Measurements from ENCODE around the gene FOXP2. TPM values are rescaled to one million over a fixed set of nuclear protein-coding genes. Genes with fewer than 3 reads are reported as not detected.
"Not testable (repeated sequence)": the region's sequence is repeated elsewhere in the genome, so short reads cannot be mapped to it uniquely, and the experiment has no call there.

The FOXP2 gene
- total RNA-seq, 1 experiment from 2014 or later: 2.4 TPM

DNA sequence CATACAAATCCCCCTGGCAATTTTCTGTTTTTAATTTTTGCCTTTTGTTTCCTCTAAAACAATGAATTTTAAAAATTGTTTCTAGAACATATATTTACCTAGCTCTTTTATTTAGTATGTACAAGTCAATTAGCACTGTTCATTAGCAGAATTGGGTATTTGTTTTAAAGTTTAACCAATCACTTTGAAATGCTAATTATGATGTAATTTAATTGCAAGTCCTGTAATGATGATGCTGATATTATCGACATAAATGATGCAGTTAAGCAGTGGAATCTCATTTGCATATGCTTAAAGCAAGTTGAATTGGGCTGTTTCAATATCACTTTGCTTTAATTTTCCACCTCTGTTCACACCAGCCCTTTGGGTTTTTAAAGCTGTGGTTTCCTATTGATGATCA lies 2.7 kb downstream of the FOXP2 start:
- DNase-seq (ENCODE audit: low read depth): no peak
- in situ Hi-C loops (cut with HindIII; ENCODE audit: low pct_unique_long_range_greater_than_20kb, low sequenced_read_pairs): no loop called here

DNA sequence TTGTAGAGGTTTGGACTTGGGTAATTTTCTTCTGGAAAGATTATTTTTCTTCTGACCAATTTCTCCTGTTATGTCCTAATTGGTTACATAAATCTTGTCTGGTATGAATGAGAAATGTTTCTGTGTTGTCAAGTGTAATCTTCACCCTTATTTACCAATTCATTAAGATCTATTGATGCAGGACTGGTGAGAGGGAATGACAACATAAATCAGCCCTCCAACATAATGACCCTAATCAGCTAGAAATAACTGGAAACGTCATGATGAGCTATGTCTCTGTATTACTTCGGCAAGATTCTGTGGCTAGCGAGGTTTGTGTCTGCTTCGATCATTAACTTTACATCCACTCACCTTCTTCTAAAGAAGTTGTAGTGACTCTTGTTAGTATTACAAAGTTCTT lies 3.5 kb downstream of the FOXP2 start:
- in situ Hi-C loops (cut with HindIII; ENCODE audit: low pct_unique_long_range_greater_than_20kb, low sequenced_read_pairs): no loop called here
- DNase-seq (ENCODE audit: low read depth): peak; percentile 62

DNA sequence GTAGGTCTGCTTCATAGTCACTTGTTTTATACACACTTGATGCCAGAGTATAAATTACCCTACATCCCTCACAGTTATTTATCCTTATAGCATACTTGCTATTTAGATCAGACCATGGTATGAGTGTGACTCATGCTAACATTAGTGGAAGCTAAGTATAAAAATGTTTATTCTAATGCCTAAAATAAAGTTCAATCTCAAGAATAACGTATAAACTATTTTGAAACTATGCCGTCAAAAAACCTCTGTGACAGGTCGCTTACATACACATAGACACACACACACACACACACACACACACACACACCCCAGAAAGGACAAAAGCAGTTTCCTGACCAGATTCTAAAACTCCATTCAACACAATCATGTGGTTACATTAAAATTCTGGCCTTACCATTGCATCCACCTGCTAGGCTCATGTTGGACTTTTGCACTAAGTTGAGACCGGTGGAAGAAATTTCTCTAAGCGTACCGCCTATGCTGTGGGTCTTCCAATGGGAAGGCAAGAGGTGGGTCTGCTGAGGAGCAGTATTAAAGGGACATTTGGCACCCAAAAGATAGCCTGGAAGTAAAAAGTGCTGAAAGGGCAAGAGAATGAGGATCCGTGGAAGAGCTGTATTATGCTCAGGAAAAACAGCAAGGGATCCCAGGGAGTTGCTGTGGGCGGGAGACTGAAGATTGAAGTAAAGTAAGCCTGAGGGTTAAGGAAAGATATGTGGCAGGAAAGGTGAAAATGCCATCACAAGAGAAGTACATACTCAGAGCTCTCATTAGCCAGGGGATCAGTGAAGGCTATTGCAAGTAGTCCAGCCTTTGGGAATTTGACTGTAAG lies 5.0 kb downstream of the FOXP2 start:
- in situ Hi-C loops (cut with HindIII; ENCODE audit: low pct_unique_long_range_greater_than_20kb, low sequenced_read_pairs): no loop called here
- peak; percentile 67 for DNase-seq (ENCODE audit: low read depth)

DNA sequence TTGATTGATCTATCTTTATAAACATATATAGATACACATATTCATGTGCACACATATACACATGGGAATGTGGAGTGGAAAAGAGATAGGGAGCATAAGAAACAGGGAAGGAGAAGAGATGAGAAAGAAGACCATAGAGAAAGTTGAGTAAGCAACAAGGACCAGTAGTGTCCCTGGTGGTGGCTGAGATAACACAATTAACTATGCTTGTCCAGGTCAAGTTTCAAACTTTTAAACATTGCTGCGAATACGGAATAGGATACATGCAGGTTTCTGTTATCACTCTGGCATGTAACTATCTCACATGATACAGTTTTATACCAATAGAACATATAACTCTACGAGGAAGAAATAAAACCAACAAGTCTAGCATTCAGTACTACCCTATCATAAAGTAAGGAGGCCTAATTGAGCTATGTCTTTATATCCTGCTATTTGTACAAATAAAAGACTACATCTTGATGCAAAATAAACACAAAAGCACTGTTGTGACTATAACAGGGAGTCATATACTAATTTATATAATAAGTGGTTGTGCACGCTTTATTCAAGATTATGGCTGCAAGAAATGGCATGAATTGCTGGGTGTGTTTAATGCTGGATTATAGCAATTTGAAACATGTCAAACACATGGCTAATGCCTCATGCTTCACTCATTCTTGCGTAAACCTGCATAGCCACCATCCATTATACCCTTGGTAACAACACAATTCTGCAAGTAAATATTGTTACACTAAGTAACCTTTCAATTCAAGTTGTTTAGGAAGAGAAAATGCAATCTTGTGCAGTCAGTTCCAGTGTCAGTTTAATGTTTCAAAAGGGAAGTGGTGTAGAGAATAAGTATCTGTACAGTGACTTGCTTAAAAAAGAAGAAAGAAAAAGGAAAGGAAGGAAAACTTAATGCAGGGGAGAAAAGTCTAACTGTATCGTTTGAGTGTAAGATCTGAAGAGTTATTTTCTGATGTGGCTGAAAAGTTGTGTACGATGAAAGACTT lies 8.2 kb downstream of the FOXP2 start:
- peak; percentile 33 for DNase-seq (ENCODE audit: low read depth)
- in situ Hi-C loops (cut with HindIII; ENCODE audit: low pct_unique_long_range_greater_than_20kb, low sequenced_read_pairs): no loop called here

DNA sequence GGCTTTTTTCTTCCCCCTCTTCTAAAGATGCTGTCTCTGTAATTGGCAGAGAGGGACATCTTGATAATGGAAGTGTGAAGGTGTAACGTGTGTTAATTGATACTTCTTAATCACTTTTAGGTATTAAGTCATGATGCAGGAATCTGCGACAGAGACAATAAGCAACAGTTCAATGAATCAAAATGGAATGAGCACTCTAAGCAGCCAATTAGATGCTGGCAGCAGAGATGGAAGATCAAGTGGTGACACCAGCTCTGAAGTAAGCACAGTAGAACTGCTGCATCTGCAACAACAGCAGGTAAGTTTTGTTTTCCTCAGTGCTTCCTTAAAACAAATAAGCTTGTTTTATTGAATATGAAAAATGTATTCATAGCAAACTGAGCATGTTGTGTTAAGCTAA lies 11.8 kb downstream of the FOXP2 start:
- in situ Hi-C loops (cut with HindIII; ENCODE audit: low pct_unique_long_range_greater_than_20kb, low sequenced_read_pairs): no loop called here
- DNase-seq (ENCODE audit: low read depth): no peak

DNA sequence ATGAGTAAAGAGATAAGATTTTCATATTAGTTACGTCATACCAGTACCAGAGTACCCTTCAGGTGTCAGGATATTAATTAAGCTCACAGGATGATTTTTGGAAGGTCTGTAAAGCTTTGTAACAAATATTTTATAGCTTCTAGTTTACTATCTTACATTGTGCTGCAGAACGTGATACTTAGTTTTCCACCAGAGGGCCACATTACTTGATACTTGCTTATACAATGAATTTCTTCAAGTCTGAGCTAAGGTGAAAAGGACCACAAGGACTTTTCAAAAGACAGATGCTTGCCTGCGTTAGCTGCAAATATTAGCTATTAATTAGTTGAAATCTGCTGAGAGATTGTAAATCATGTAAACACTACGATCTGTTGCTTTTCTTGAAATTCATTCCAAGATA lies 12.2 kb downstream of the FOXP2 start:
- in situ Hi-C loops (cut with HindIII; ENCODE audit: low pct_unique_long_range_greater_than_20kb, low sequenced_read_pairs): no loop called here
- peak; percentile 8 for DNase-seq (ENCODE audit: low read depth)

DNA sequence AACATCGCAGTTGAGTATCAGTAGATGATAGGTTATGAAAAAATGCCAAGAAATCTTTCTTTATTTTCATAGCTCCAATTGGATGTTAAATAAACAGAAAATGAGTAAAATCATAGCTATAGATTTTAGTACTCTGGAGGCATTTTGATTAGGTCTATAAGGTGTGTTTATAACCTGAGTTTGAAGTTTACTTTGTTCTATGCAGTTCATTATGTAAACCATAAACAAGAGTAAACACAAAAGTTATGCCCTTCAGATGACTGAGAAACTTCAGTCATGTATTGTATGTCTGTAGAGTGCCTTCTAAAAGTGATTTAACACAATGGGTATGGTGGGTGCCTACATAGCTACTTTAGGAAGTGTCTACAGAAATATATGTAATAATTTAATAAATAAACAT lies 13.6 kb downstream of the FOXP2 start:
- DNase-seq (ENCODE audit: low read depth): no peak
- in situ Hi-C loops (cut with HindIII; ENCODE audit: low pct_unique_long_range_greater_than_20kb, low sequenced_read_pairs): no loop called here

DNA sequence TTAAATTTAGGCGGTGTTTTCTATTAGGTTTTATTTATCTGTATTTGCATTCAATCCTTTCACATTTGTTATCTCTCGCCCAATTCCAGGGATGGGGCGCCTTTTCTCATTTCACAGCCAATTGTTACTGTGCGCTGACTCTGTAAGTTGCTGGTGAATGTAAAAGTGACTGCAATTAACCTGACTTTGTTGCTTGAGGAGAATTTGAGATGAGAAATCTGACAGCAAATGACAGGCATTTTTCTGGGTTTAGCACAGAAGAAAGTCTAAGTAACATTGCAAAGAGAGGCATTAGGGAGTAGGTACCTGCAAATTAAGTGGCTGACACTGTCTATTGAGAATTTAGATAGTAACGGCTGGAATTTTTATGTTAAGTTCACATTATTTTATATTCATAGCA lies 16.6 kb downstream of the FOXP2 start:
- in situ Hi-C loops (cut with HindIII; ENCODE audit: low pct_unique_long_range_greater_than_20kb, low sequenced_read_pairs): no loop called here
- no peak for DNase-seq (ENCODE audit: low read depth)

DNA sequence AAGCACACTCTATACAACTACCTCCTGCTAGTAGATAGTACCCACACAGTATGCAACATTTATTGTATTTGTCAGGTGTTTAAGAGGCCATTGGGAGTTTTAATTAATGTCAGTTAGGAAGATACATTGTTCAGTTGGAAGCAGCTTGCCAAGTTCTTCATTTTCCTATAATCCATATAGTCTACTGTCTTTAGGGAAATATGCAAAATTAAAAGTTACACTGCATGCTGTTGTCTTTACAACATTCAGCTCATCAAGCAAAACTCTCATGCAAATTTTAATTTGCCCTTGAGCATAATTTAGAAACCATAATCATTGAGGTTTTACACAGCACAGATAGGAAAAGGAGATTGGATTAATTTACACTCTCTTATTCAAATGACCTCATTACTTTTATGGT lies 17.4 kb downstream of the FOXP2 start:
- in situ Hi-C loops (cut with HindIII; ENCODE audit: low pct_unique_long_range_greater_than_20kb, low sequenced_read_pairs): no loop called here
- DNase-seq (ENCODE audit: low read depth): no peak

DNA sequence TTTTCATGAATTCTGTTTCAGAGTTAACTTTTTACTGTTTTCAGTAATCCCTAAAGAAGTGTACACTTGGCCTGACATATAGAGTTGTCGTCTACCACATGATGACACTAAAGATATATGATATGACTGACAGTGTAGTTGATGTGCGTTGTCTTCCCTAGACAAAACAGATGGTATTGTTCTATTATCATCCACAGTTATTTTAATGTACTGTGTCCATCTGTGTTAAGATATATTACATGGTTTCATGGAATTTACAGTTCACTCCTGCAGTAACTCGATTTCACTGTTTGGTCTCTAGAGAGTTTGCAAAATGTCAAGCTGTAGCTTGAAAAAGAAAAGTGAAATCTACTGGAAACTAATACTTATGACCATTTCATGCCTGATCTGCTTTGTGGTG lies 18.1 kb downstream of the FOXP2 start:
- no peak for DNase-seq (ENCODE audit: low read depth)
- in situ Hi-C loops (cut with HindIII; ENCODE audit: low pct_unique_long_range_greater_than_20kb, low sequenced_read_pairs): no loop called here

DNA sequence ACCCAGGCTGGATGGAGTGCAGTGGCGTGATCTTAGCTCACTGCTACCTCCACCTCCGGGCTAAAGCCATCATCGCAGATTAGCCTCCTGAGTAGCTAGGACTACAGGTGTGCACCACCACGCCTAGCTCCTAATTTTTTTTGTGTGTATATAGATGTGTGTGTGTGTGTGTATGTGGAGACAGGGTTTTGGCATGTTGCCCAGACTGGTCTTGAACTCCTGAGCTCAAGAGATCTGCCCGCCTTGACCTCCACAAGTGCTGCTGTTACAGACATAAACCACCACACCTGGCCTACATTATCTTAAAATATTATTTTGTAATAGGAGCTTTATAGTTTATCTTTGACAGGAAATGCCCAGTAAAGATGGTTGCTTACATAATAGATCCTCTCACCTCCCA lies 25.0 kb downstream of the FOXP2 start:
- no peak for DNase-seq (ENCODE audit: low read depth)
- in situ Hi-C loops (cut with HindIII; ENCODE audit: low pct_unique_long_range_greater_than_20kb, low sequenced_read_pairs): no loop called here

DNA sequence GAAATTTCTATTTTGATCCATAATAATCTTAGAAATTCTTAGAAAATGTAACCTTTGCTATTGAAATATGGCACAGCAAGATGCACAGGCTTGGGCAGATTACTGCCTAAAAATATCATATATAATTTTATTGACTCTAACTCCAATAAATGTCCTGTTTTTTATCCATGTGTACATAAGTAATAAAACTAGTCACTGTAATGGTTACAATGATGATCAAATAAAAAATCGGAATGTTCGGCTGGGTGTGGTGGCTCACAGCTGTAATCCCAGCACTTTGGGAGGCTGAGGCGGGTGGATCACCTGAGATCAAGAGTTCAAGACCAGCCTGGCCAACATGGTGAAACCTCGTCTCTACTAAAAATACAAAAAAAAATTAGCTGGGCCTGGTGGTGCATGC lies 26.3 kb downstream of the FOXP2 start:
- in situ Hi-C loops (cut with HindIII; ENCODE audit: low pct_unique_long_range_greater_than_20kb, low sequenced_read_pairs); DNase-seq (ENCODE audit: low read depth): not testable (repeated sequence)

DNA sequence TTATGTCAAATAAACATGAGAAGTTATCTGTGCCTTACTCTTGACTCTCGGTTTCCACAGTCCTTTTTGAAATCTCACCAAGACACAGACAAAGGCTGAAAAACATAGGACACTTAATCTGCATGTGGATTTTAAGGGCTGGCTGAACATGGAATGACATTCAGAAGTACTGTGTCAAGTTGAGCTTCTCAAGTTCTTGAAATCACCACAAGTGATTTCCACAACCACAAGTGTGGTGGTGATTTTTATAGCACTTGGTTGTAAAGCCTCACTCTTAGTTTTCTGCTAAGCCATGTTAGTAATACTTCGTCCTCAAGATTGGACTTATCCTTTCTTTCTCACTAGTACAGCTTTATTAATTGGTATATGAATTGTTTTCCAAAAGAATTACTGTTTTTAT lies 29.6 kb downstream of the FOXP2 start:
- in situ Hi-C loops (cut with HindIII; ENCODE audit: low pct_unique_long_range_greater_than_20kb, low sequenced_read_pairs): no loop called here
- no peak for DNase-seq (ENCODE audit: low read depth)

DNA sequence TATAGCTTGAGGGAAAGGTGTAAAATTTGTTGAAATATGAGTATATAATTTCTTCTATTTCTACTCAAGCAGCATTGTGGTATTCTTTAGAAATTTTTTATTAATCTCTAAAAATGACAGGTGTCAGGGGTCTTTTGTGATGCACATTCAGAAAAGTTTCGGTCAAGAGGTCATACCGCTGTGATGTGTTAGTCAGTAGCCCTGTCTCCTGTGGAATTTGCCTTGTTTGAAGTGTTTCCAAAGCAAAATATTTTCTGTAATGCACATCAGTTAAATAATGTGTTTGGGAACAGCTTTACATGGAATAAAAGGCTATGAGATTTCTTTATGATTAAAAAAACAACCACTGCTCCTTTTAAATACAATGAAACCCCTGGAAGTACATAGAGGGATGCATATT lies 35.8 kb downstream of the FOXP2 start:
- in situ Hi-C loops (cut with HindIII; ENCODE audit: low pct_unique_long_range_greater_than_20kb, low sequenced_read_pairs): no loop called here
- no peak for DNase-seq (ENCODE audit: low read depth)

DNA sequence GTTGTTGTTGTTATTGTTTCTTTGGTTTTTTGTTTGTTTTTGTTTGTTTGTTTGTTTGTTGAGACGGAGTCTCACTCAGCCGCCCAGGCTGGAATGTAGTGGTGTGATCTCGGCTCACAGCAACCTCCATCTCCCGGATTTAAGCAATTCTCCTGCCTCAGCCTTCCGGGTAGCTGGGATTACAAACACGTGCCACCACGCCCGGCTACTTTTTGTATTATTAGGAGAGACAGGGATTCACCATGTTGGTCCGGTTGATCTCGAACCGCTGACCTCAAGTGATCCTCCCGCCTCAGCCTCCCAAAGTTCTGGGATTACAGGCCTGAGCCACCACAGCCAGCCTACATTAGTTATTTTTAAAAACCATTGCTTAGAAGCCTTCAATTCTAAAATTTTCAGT lies 45.0 kb downstream of the FOXP2 start:
- DNase-seq (ENCODE audit: low read depth): no peak
- in situ Hi-C loops (cut with HindIII; ENCODE audit: low pct_unique_long_range_greater_than_20kb, low sequenced_read_pairs): no loop called here

DNA sequence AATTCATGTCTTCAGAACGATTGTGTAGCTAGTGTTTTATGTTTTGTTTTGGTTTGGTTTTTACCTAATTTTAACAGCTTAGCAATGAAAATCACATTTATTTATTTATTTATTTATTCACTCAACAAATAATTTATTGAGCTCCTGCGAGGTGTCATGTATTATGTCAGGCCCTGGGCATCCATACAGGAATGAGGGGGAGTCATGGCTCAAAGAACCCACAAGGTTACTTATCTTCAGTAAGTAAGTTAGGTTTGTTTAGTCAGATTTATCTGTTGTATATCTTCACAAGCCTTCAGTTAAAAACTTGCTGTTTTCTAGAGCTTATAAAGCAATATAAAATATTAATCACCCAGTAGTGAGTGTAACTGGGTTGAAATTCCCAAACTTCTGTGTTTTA lies 45.4 kb downstream of the FOXP2 start:
- DNase-seq (ENCODE audit: low read depth): no peak
- in situ Hi-C loops (cut with HindIII; ENCODE audit: low pct_unique_long_range_greater_than_20kb, low sequenced_read_pairs): no loop called here

DNA sequence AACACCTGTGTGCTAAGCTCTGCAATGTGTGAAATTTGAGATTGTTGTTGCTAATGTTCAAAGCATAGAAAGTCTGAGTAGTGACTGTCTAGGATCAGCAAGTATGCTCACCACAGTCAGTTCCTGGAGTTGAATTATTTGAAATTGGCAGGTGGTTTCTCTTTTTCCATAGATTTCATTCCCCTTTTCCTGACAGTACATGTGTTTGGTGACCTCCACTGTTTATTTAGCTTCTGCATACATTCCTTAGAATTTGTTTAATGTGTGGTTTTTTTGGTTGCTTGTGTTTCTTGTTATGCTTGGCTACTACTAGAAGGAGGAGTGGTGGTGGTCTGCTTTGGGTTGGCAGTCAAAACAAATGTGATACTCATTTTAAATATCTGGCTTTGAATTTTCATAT lies 52.3 kb downstream of the FOXP2 start:
- DNase-seq (ENCODE audit: low read depth): no peak
- in situ Hi-C loops (cut with HindIII; ENCODE audit: low pct_unique_long_range_greater_than_20kb, low sequenced_read_pairs): no loop called here

DNA sequence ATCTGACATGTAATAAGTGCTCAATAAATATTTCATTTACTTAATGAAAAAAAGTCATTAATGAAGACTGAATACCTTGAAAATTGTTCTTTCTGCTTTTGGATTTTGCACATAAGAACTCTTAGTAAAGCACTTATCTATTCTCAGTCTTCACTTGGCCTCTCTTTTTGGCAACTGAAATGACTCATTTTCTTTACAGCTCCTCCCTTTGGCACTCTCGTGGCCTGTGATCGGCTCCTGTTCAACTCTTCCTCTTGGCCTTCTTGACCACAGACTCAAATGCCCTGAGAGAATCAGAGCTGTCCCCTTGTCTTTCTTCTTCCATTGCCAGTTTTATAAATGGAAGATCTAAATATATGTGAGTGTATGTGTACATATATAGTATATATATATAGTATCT lies 54.2 kb downstream of the FOXP2 start:
- in situ Hi-C loops (cut with HindIII; ENCODE audit: low pct_unique_long_range_greater_than_20kb, low sequenced_read_pairs): no loop called here
- no peak for DNase-seq (ENCODE audit: low read depth)

DNA sequence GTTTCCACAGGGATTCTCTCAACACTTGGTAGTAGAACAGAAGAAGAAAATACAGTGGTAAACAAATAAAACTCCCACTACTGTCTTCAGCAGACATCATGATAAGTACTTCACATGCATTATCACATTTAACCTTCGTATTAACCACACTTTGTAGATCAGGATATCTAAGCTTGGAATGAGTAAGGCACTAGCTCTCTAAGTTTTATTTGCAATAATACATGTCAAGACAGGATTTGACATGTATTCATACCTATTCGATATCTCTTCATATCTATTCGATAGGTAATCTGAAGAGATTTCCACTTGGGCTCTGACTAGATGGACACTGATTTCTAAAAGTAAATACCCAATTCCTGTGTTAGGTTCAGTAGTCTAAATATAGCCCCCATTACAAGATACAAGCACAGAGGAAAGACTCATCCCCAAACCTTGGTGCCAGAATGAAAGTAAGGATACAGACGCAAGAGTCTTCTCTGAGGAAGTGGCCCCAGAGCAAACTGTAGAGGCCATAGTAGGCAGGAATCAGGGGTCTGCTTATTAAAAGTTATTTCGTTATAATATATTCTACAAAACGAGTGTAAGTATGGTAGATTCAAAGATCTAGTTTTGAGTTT lies 58.4 kb downstream of the FOXP2 start:
- no peak for DNase-seq (ENCODE audit: low read depth)
- in situ Hi-C loops (cut with HindIII; ENCODE audit: low pct_unique_long_range_greater_than_20kb, low sequenced_read_pairs): no loop called here
